Liver (tissue), 9 donors: ENCODE data around the gene HARBI1. TPM values are rescaled to one million over a fixed set of nuclear protein-coding genes. Genes with fewer than 3 reads are reported as not detected.

Source experiments
- DNase-seq: peaks from one replicate; pipeline ENCODE4 v3.0.0-alpha.2; 2017; ENCODE audit warnings: low spot score
- H3K27ac ChIP-seq, 2 donors: one replicate each; pipeline ENCODE4 v1.7.0; 2013; ENCODE audit warnings: inconsistent platforms in 2 of 2, low read length in 2 of 2, control low read depth in 1 of 2, low read depth in 1 of 2, mild to moderate bottlenecking in 1 of 2
- H3K27me3 ChIP-seq, 4 donors: one replicate each; pipeline versions ENCODE4 v1.6.1 to v1.7.0; 2013; ENCODE audit warnings: low read length in 3 of 4, inconsistent platforms in 1 of 4, mild to moderate bottlenecking in 1 of 4, moderate library complexity in 1 of 4; ENCODE audit not compliant: control insufficient read depth in 4 of 4, insufficient read depth in 4 of 4
- H3K36me3 ChIP-seq, 4 donors: one replicate each; pipeline versions ENCODE4 v1.6.1 to v1.7.0; 2013; ENCODE audit warnings: low read length in 3 of 4, mild to moderate bottlenecking in 3 of 4, low read depth in 1 of 4, moderate library complexity in 1 of 4; ENCODE audit not compliant: control insufficient read depth in 4 of 4, insufficient read depth in 3 of 4
- H3K4me1 ChIP-seq, 4 donors: one replicate each; pipeline versions ENCODE4 v1.6.1 to v1.7.0; 2013; ENCODE audit warnings: low read length in 3 of 4, mild to moderate bottlenecking in 3 of 4, moderate library complexity in 1 of 4; ENCODE audit not compliant: control insufficient read depth in 4 of 4, insufficient read depth in 4 of 4
- H3K4me3 ChIP-seq, 3 donors: one replicate each; pipeline versions ENCODE4 v1.6.1 to v1.7.0; 2013; ENCODE audit warnings: low read length in 3 of 3, control low read depth in 1 of 3, low read depth in 1 of 3, mild to moderate bottlenecking in 1 of 3
- H3K9ac ChIP-seq, 2 donors: one replicate each; pipeline ENCODE4 v1.7.0; 2013; ENCODE audit warnings: low read length in 2 of 2, mild to moderate bottlenecking in 2 of 2, moderate library complexity in 2 of 2, control low read depth in 1 of 2, low read depth in 1 of 2
- H3K9me3 ChIP-seq, 4 donors: one replicate each; pipeline versions ENCODE4 v1.6.1 to v1.7.0; 2013; ENCODE audit warnings: low read length in 3 of 4; ENCODE audit not compliant: control insufficient read depth in 4 of 4
- ATF3 ChIP-seq: IDR thresholded peaks from 2 replicates; pipeline ENCODE4 v1.6.1; 2016; ENCODE audit warnings: antibody characterized with exemption
- CTCF ChIP-seq: fragments of 150-350 bp; IDR thresholded peaks from 2 replicates; pipeline ENCODE4 v1.5.1; 2017; ENCODE audit warnings: improper control_type of control experiment, low read depth, low read length; ENCODE audit not compliant: missing input control
- EGR1 ChIP-seq, 2 donors: IDR thresholded peaks; 2 replicates each; pipeline ENCODE4 v1.6.1; 2016 to 2018; ENCODE audit warnings: antibody characterized with exemption in 2 of 2, low read depth in 2 of 2
- FOXA1 ChIP-seq: IDR thresholded peaks from 2 replicates; pipeline ENCODE4 v1.6.1; 2016; ENCODE audit warnings: antibody characterized with exemption
- FOXA2 ChIP-seq: IDR thresholded peaks from 2 replicates; pipeline ENCODE4 v1.6.1; 2016; ENCODE audit warnings: antibody characterized with exemption
- HNF4A ChIP-seq, 2 donors: conservative IDR thresholded peaks; 2 replicates each; pipeline ENCODE4 v1.6.1; 2016; ENCODE audit warnings: antibody characterized with exemption in 2 of 2, mild to moderate bottlenecking in 2 of 2
- HNF4G ChIP-seq: IDR thresholded peaks from 2 replicates; pipeline ENCODE4 v1.6.1; 2016; ENCODE audit warnings: antibody characterized with exemption
- MAX ChIP-seq: IDR thresholded peaks from 2 replicates; pipeline ENCODE4 v1.6.1; 2016; ENCODE audit warnings: antibody characterized with exemption
- NR2F2 ChIP-seq: IDR thresholded peaks from 2 replicates; pipeline ENCODE4 v1.6.1; 2016; ENCODE audit warnings: antibody characterized with exemption
- RAD21 ChIP-seq, 2 donors: IDR thresholded peaks; 2 replicates each; pipeline ENCODE4 v1.6.1; 2016; ENCODE audit warnings: antibody characterized with exemption in 2 of 2, mild to moderate bottlenecking in 2 of 2
- REST ChIP-seq: IDR thresholded peaks from 2 replicates; pipeline ENCODE4 v1.6.1; 2016; ENCODE audit warnings: antibody characterized with exemption, mild to moderate bottlenecking
- RXRA ChIP-seq, 2 donors: IDR thresholded peaks; 2 replicates each; pipeline ENCODE4 v1.6.1; 2017 to 2018; ENCODE audit warnings: antibody characterized with exemption in 2 of 2, mild to moderate bottlenecking in 1 of 2
- SP1 ChIP-seq: IDR thresholded peaks from 2 replicates; pipeline ENCODE4 v1.6.1; 2018; ENCODE audit warnings: antibody characterized with exemption, mild to moderate bottlenecking
- YY1 ChIP-seq: IDR thresholded peaks from 2 replicates; pipeline ENCODE4 v1.6.1; 2016; ENCODE audit warnings: antibody characterized with exemption, mild to moderate bottlenecking
- ZBTB33 ChIP-seq: IDR thresholded peaks from 2 replicates; pipeline ENCODE4 v1.6.1; 2016; ENCODE audit warnings: antibody characterized with exemption
- WGBS: extraction: QIAGEN DNeasy Blood & Tissue Kit; methylation state at CpG from one replicate; pipeline ENCODE4 v1.1.7; 2013; 5-methylcytosine and 5-hydroxymethylcytosine counted together
- polyA plus RNA-seq, 2 donors: library from polyadenylated mRNA; stranded (reverse) in 1 of 2; unstranded in 1 of 2; fragments of 200-250 nt in 1 of 2; fragments of >200 nt in 1 of 2; fragmentation: Nextera tagmentation in 1 of 2; extraction: Ambion mirVana in 1 of 2; gene quantifications; one replicate each; pipeline versions ENCODE4 v1.2.1 to v1.2.3, GENCODE V29; 2013 to 2015
- total RNA-seq, 2 donors: library from RNA; depleted of rRNA; stranded (reverse); fragments of >200 nt; gene quantifications; one replicate each; pipeline ENCODE4 v1.2.3, GENCODE V29; 2014
- donor health status: healthy.
- donor health status: healthy.
- donor health status: healthy.
- donor health status: healthy.
- donor health status: healthy.

Gene HARBI1
- total and polyA plus RNA-seq, 4 donors = 2.5 to 5.9 (median 3.3) TPM

- H3K9ac ChIP-seq = peak overlapping the region; percentile 61 to 87
- H3K27ac ChIP-seq = peak overlapping the region; percentile 91 to 97
- H3K36me3 ChIP-seq = peaks cover 0 to 6% (median 3%) of the 10 kb centered on the region in 4 donors
- TF ChIP-seq RXRA (IDR thresholded peaks at IDR 0.05) (no peak), EGR1 (IDR thresholded peaks at IDR 0.05; ENCODE audit: low read depth in 2 of 2) (no peak)
- under 1% methylated on average over 9 of the region's 9 CpGs for WGBS
- H3K27me3 ChIP-seq = no peaks in the 10 kb centered on the region
- peak overlapping the region; percentile 82 to 99 (median 98) for H3K4me3 ChIP-seq
- no peak for DNase-seq
- no peaks in the 10 kb centered on the region for H3K9me3 ChIP-seq
- peaks cover 9 to 29% (median 22%) of the 10 kb centered on the region in 4 donors for H3K4me1 ChIP-seq
Observed at GRCh38 chr11:46617972-46618314, 916 bp upstream of the HARBI1 start.

- no peak for DNase-seq
- 2% methylated on average over 15 of the region's 15 CpGs for WGBS
- peaks cover 9 to 29% (median 22%) of the 10 kb centered on the region in 4 donors for H3K4me1 ChIP-seq
Observed at GRCh38 chr11:46616551-46617133, 385 bp downstream of the HARBI1 start.

GRCh38 chr11:46615756-46616155, 1.3 kb downstream of the HARBI1 start:
- H3K4me3 ChIP-seq = no peak overlapping the region
- peaks cover 11 to 29% (median 22%) of the 10 kb centered on the region in 4 donors for H3K4me1 ChIP-seq
- DNase-seq = no peak
- H3K9me3 ChIP-seq = no peaks in the 10 kb centered on the region
- no peaks in the 10 kb centered on the region for H3K27me3 ChIP-seq
- WGBS = 98% methylated on average over 7 of the region's 7 CpGs
- no peak overlapping the region for H3K9ac ChIP-seq
- no peak overlapping the region for H3K27ac ChIP-seq
- peaks cover 0 to 4% (median 0%) of the 10 kb centered on the region in 4 donors for H3K36me3 ChIP-seq
- no peak for TF ChIP-seq HNF4G
- no peak for TF ChIP-seq SP1
- TF ChIP-seq MAX = no peak
- no peak for TF ChIP-seq REST
- no peak for TF ChIP-seq FOXA2
- no peak for TF ChIP-seq RXRA (IDR thresholded peaks at IDR 0.05)
- TF ChIP-seq FOXA1 = no peak
- TF ChIP-seq ATF3 = no peak
- TF ChIP-seq EGR1 (IDR thresholded peaks at IDR 0.05; ENCODE audit: low read depth in 2 of 2) = no peak
- no peak for TF ChIP-seq HNF4A (conservative IDR thresholded peaks at IDR 0.05)
- TF ChIP-seq ZBTB33 = no peak
- no peak for TF ChIP-seq NR2F2
- no peak for TF ChIP-seq YY1
- TF ChIP-seq RAD21 (IDR thresholded peaks at IDR 0.05) = no peak

More at GRCh38 chr11:46616551-46617133, 385 bp downstream of the HARBI1 start:
- Histone ChIP-seq H3K27ac (peak overlapping the region; percentile 91 to 97), H3K9ac (peak overlapping the region; percentile 61 to 68), H3K27me3 (no peaks in the 10 kb centered on the region), H3K4me3 (peak overlapping the region; percentile 82 to 99 (median 98)), H3K36me3 (peaks cover 0 to 5% (median 2%) of the 10 kb centered on the region in 4 donors), H3K9me3 (no peaks in the 10 kb centered on the region)
- TF ChIP-seq RXRA (IDR thresholded peaks at IDR 0.05) (no peak), ATF3 (no peak), EGR1 (IDR thresholded peaks at IDR 0.05; ENCODE audit: low read depth in 2 of 2) (no peak), CTCF (no peak), HNF4G (peak; percentile 15), HNF4A (conservative IDR thresholded peaks at IDR 0.05) (peak in 1 of 2 donors; percentile 22), SP1 (no peak)
